H1 (cell line): ENCODE results near the gene PDXP. TPM values are rescaled to one million over a fixed set of nuclear protein-coding genes. Genes with fewer than 3 reads are reported as not detected.

Source experiments
- CTCF ChIA-PET: fragments of 300-600 bp; sonication (Branson Sonifier 250); formaldehyde crosslinking; loops from one replicate; lab custom pipeline; 2021; ENCODE audit not compliant: partially characterized antibody; lab: Charles Lee
- POLR2A ChIA-PET: fragments of 300-600 bp; sonication (Branson Sonifier 250); formaldehyde crosslinking; loops from one replicate; lab custom pipeline; 2021; ENCODE audit warnings: inconsistent platforms; ENCODE audit not compliant: partially characterized antibody; lab: Charles Lee
- DNase-seq, 2 experiments: peaks; one replicate each; pipeline versions ENCODE4 v3.0.0 to v3.0.0-alpha.2; 2010 to 2022; ENCODE audit warnings: low spot score in 2 of 2, low read depth in 1 of 2, mixed read lengths in 1 of 2
- FAIRE-seq: peaks from 2 replicates; lab custom pipeline; 2011; peaks lifted over from hg19 to GRCh38; lab: Jason Lieb, UNC
- H2AFZ ChIP-seq: 2 replicates; pipeline ENCODE4 v1.8.1; 2012; ENCODE audit warnings: low read length, inconsistent platforms
- H2AK5ac ChIP-seq: 2 replicates; pipeline ENCODE4 v1.6.1; 2013; ENCODE audit warnings: low read depth, low read length
- H2BK120ac ChIP-seq: replicated peaks from 2 replicates; pipeline ENCODE3; 2013; ENCODE audit warnings: low read depth, low read length, inconsistent platforms
- H2BK12ac ChIP-seq: 2 replicates; pipeline ENCODE4 v1.6.1; 2013; ENCODE audit warnings: low read depth, low read length
- H2BK15ac ChIP-seq: 2 replicates; pipeline ENCODE4 v1.6.1; 2013; ENCODE audit warnings: low read length
- H2BK20ac ChIP-seq: 2 replicates; pipeline ENCODE4 v1.6.1; 2013; ENCODE audit warnings: low read length
- H2BK5ac ChIP-seq: 2 replicates; pipeline ENCODE4 v1.6.1; 2013; ENCODE audit warnings: low read depth, low read length
- H3K14ac ChIP-seq: 2 replicates; pipeline ENCODE4 v1.6.1; 2013; ENCODE audit warnings: inconsistent platforms; ENCODE audit not compliant: insufficient read length
- H3K18ac ChIP-seq: 2 replicates; pipeline ENCODE4 v1.6.1; 2013; ENCODE audit warnings: low read length; ENCODE audit errors: extremely low read depth
- H3K23ac ChIP-seq: 2 replicates; pipeline ENCODE4 v1.6.1; 2013; ENCODE audit warnings: inconsistent platforms; ENCODE audit not compliant: insufficient read length
- H3K23me2 ChIP-seq: 2 replicates; pipeline ENCODE4 v1.6.1; 2013; ENCODE audit warnings: low read depth, low read length
- H3K27ac ChIP-seq: 2 replicates; pipeline ENCODE4 v1.6.1; 2011; ENCODE audit warnings: low read depth, low read length, inconsistent platforms
- H3K27me3 ChIP-seq, 4 experiments: replicated peaks in 1 of 4; 1 replicate in 1 of 4; 2 replicates in 3 of 4; pipeline versions ENCODE4 v1.6.1 to v1.8.1; 2011 to 2013; ENCODE audit warnings: low read length in 3 of 4, mild to moderate bottlenecking in 3 of 4, inconsistent platforms in 2 of 4, mixed read lengths in 2 of 4, moderate library complexity in 1 of 4; ENCODE audit not compliant: control insufficient read depth in 3 of 4, insufficient read depth in 3 of 4; ENCODE audit errors: extremely low read depth in 1 of 4
- H3K36me3 ChIP-seq, 4 experiments: 2 replicates each; pipeline versions ENCODE4 v1.6.1 to v1.8.1; 2011 to 2013; ENCODE audit warnings: mild to moderate bottlenecking in 4 of 4, low read length in 3 of 4, moderate library complexity in 2 of 4, control low read depth in 1 of 4, inconsistent platforms in 1 of 4; ENCODE audit not compliant: insufficient read depth in 4 of 4, control insufficient read depth in 2 of 4
- H3K4ac ChIP-seq: replicated peaks from 2 replicates; pipeline ENCODE3; 2013; ENCODE audit warnings: low read length, low read depth, mixed read lengths, inconsistent platforms; ENCODE audit not compliant: insufficient read length
- H3K4me1 ChIP-seq, 4 experiments: replicated peaks in 1 of 4; 1 replicate in 1 of 4; 2 replicates in 3 of 4; pipeline versions ENCODE4 v1.6.1 to v1.8.1; 2011 to 2013; ENCODE audit warnings: low read length in 3 of 4, inconsistent platforms in 2 of 4, mixed read lengths in 1 of 4; ENCODE audit not compliant: insufficient read depth in 4 of 4, control insufficient read depth in 3 of 4
- H3K4me2 ChIP-seq, 2 experiments: 2 replicates each; pipeline versions ENCODE4 v1.6.1 to v1.8.1; 2011 to 2013; ENCODE audit warnings: low read depth in 2 of 2, low read length in 2 of 2, control low read depth in 1 of 2, inconsistent platforms in 1 of 2, mild to moderate bottlenecking in 1 of 2; ENCODE audit not compliant: insufficient read depth in 1 of 2
- H3K4me3 ChIP-seq, 4 experiments: fragments of 200-600, 300-600 bp in 1 of 4; sonication (generic), shearing (Covaris generic), sonication (Bioruptor Twin) in 1 of 4; 2 replicates each; pipeline versions ENCODE4 v1.5.1 to v1.8.1; 2011 to 2016; ENCODE audit warnings: low read length in 4 of 4, low read depth in 3 of 4, control low read depth in 2 of 4, inconsistent platforms in 2 of 4, mild to moderate bottlenecking in 2 of 4, mixed read lengths in 1 of 4, moderate library complexity in 1 of 4; ENCODE audit not compliant: insufficient read depth in 2 of 4; ENCODE audit errors: extremely low read depth in 1 of 4
- H3K56ac ChIP-seq: replicated peaks from 2 replicates; pipeline ENCODE3; 2013; ENCODE audit warnings: low read depth, mild to moderate bottlenecking, mixed read lengths, low read length, inconsistent platforms; ENCODE audit not compliant: insufficient read length
- H3K79me1 ChIP-seq: 2 replicates; pipeline ENCODE4 v1.6.1; 2013; ENCODE audit warnings: low read depth, low read length, control low read depth
- H3K79me2 ChIP-seq, 2 experiments: 2 replicates each; pipeline versions ENCODE4 v1.6.1 to v1.8.1; 2012 to 2013; ENCODE audit warnings: low read length in 2 of 2, mild to moderate bottlenecking in 2 of 2, inconsistent platforms in 1 of 2; ENCODE audit not compliant: insufficient read depth in 2 of 2, control insufficient read depth in 1 of 2
- H3K9ac ChIP-seq, 4 experiments: replicated peaks in 1 of 4; 1 replicate in 1 of 4; 2 replicates in 3 of 4; pipeline versions ENCODE4 v1.6.1 to v1.8.1; 2011 to 2013; ENCODE audit warnings: low read depth in 3 of 4, low read length in 3 of 4, control low read depth in 2 of 4, mild to moderate bottlenecking in 2 of 4, moderate library complexity in 2 of 4, inconsistent platforms in 1 of 4; ENCODE audit errors: extremely low read depth in 1 of 4
- H3K9me3 ChIP-seq, 2 experiments: 2 replicates each; pipeline versions ENCODE4 v1.6.1 to v1.8.1; 2012 to 2013; ENCODE audit warnings: mild to moderate bottlenecking in 2 of 2, moderate library complexity in 2 of 2, control low read depth in 1 of 2, inconsistent platforms in 1 of 2, low read depth in 1 of 2, low read length in 1 of 2, mixed read lengths in 1 of 2; ENCODE audit not compliant: insufficient read depth in 2 of 2
- H4K20me1 ChIP-seq, 2 experiments: replicated peaks in 1 of 2; 2 replicates each; pipeline versions ENCODE3 to v1.8.1; 2011 to 2013; ENCODE audit warnings: inconsistent platforms in 2 of 2, low read length in 2 of 2, mild to moderate bottlenecking in 1 of 2; ENCODE audit not compliant: insufficient read depth in 2 of 2, control insufficient read depth in 1 of 2
- H4K5ac ChIP-seq: 2 replicates; pipeline ENCODE4 v1.6.1; 2013; ENCODE audit warnings: low read length, low read depth, mixed read lengths, inconsistent platforms; ENCODE audit not compliant: insufficient read length
- H4K8ac ChIP-seq: 2 replicates; pipeline ENCODE4 v1.8.0; 2013; ENCODE audit warnings: mild to moderate bottlenecking, moderate library complexity, low read length, inconsistent platforms; ENCODE audit not compliant: insufficient read depth; ENCODE audit errors: extremely low read depth
- H4K91ac ChIP-seq: replicated peaks from 2 replicates; pipeline ENCODE3; 2013; ENCODE audit warnings: low read length, mixed read lengths, inconsistent platforms; ENCODE audit not compliant: insufficient read length
- RAD21 ChIP-seq, 2 experiments: IDR thresholded peaks in 1 of 2; conservative IDR thresholded peaks in 1 of 2; 2 replicates each; pipeline ENCODE4 v1.6.1; 2011; ENCODE audit warnings: low read depth in 2 of 2, low read length in 2 of 2, improper control_type of control experiment in 1 of 2, inconsistent platforms in 1 of 2, mild to moderate bottlenecking in 1 of 2, moderate library complexity in 1 of 2
- RFX5 ChIP-seq: IDR thresholded peaks from 2 replicates; pipeline ENCODE4 v1.6.1; 2011; ENCODE audit warnings: low read depth, low read length, improper control_type of control experiment, borderline replicate concordance
- RXRA ChIP-seq: IDR thresholded peaks from 2 replicates; pipeline ENCODE4 v1.6.1; 2011; ENCODE audit warnings: low read depth, mild to moderate bottlenecking, low read length, moderate library complexity; ENCODE audit not compliant: insufficient read depth
- SP1 ChIP-seq: IDR thresholded peaks from 2 replicates; pipeline ENCODE4 v1.6.1; 2011; ENCODE audit warnings: low read depth, low read length
- SP2 ChIP-seq: IDR thresholded peaks from 2 replicates; pipeline ENCODE4 v1.6.1; 2012; ENCODE audit warnings: mild to moderate bottlenecking, low read length, inconsistent platforms
- TAF1 ChIP-seq: IDR thresholded peaks from 2 replicates; pipeline ENCODE4 v1.6.1; 2011; ENCODE audit warnings: mild to moderate bottlenecking, low read depth, low read length
- TEAD4 ChIP-seq: IDR thresholded peaks from 2 replicates; pipeline ENCODE4 v1.6.1; 2012; ENCODE audit warnings: low read depth, low read length, inconsistent platforms, mixed read lengths
- YY1 ChIP-seq: IDR thresholded peaks from 2 replicates; pipeline ENCODE4 v1.6.1; 2011; ENCODE audit warnings: low read depth, mild to moderate bottlenecking, low read length
- WGBS, 2 experiments: shearing (Covaris generic) in 1 of 2; methylation state at CpG; one replicate each; pipeline versions ENCODE4 v1.1.6 to v1.1.7; 2013 to 2015; ENCODE audit warnings: low lambda C conversion rate in 2 of 2, mixed read lengths in 2 of 2, inconsistent platforms in 1 of 2, low coverage in 1 of 2, missing lambda C conversion rate in 1 of 2; ENCODE audit not compliant: insufficient replicate concordance in 2 of 2, insufficient coverage in 1 of 2, insufficient read length in 1 of 2; ENCODE audit errors: extremely low coverage in 1 of 2, missing lambda C conversion rate in 1 of 2; 5-methylcytosine and 5-hydroxymethylcytosine counted together
- polyA plus RNA-seq, 7 experiments: library from polyadenylated mRNA; depleted of rRNA in 3 of 7; stranded (reverse) in 5 of 7; unstranded in 2 of 7; fragments of >200 nt in 5 of 7; fragments of 200-250 nt in 2 of 7; gene quantifications; 1 replicate in 5 of 7; 2 replicates in 1 of 7; 4 replicates in 1 of 7; pipeline versions ENCODE4 v1.2.1 to v1.2.3, GENCODE V29; 2011 to 2013; ENCODE audit warnings: missing spikeins in 2 of 7, mixed read lengths in 2 of 7
- total RNA-seq: library from RNA; stranded (reverse); fragmentation: NEBNext Ultra II Directional; extraction: Animal tissue kit (Norgen Biotek cat#: 25700); gene quantifications from 2 replicates; pipeline ENCODE4 v1.2.1, GENCODE V29; 2021

The PDXP gene
- total and polyA plus RNA-seq, 2 of the 8 experiments (the other 6 are each of a cell fraction or from before 2014, with no cell fraction given): 36.6 to 67.7 TPM

- H3K9ac ChIP-seq: peak overlapping the region in 2 of 4 experiments; percentile 58 to 63; a peak in 3 of 7 replicates
- peaks cover 0 to 1% of the 10 kb centered on the region in 2 experiments for H4K20me1 ChIP-seq
- POLR2A ChIA-PET: interaction anchor here (0.6 to 4.8 kb wide), 17 partner anchors 11 to 109 kb away, joined by 3 to 30 read pairs (median 4); partner anchors contain the start of genes GGA1, NOL12, PDXP and SH3BP1
- peak overlapping the region; percentile 71 to 90 for H3K4me2 ChIP-seq
- no peaks in the 10 kb centered on the region for H3K79me2 ChIP-seq
- no peak overlapping the region for H2BK120ac ChIP-seq
- H4K5ac ChIP-seq: peak overlapping the region; percentile 8
- H2AFZ ChIP-seq: no peak overlapping the region
- peak overlapping the region; percentile 36; the same call in 1 of the 2 replicates for H4K8ac ChIP-seq
- WGBS, 2 experiments: 10% methylated on average over 3 of the region's 3 CpGs; no CpG with 5 or more reads in 1 of the 2 experiments
- H2BK5ac ChIP-seq: peak overlapping the region; percentile 86; the same call in 1 of the 2 replicates
- H2BK15ac ChIP-seq: no peak overlapping the region
- peak overlapping the region; percentile 64 for H3K4ac ChIP-seq
- no peaks in the 10 kb centered on the region for H3K9me3 ChIP-seq
- peaks cover 0 to 4% (median 0%) of the 10 kb centered on the region in 4 experiments; a peak in 2 of 7 replicates for H3K4me1 ChIP-seq
- no peaks in the 10 kb centered on the region for H3K27me3 ChIP-seq
- H3K23ac ChIP-seq: no peak overlapping the region
- FAIRE-seq (no peak), DNase-seq (peak in 1 of 2 experiments; percentile 73)
- H3K79me1 ChIP-seq: no peaks in the 10 kb centered on the region; the same call in none of the 2 replicates
- CTCF ChIA-PET: interaction anchor here (0.6 to 3.9 kb wide), 11 partner anchors 11 to 138 kb away, joined by 3 to 14 read pairs (median 5); partner anchors contain the start of genes LGALS1 and NOL12
- H3K14ac ChIP-seq: no peak overlapping the region
- peak overlapping the region; percentile 90 for H3K18ac ChIP-seq
- no peak overlapping the region for H2BK20ac ChIP-seq
- peak overlapping the region; percentile 52 to 76 (median 72) for H3K4me3 ChIP-seq
- peaks cover 6% of the 10 kb centered on the region; the same call in 1 of the 2 replicates for H3K23me2 ChIP-seq
- H3K56ac ChIP-seq: no peak overlapping the region
- no peak overlapping the region for H4K91ac ChIP-seq
- peak overlapping the region; percentile 31; the same call in 1 of the 2 replicates for H3K27ac ChIP-seq
- peaks cover 2 to 21% (median 10%) of the 10 kb centered on the region in 4 experiments; a peak in 6 of 8 replicates for H3K36me3 ChIP-seq
- H2AK5ac ChIP-seq: no peak overlapping the region
- H2BK12ac ChIP-seq: no peak overlapping the region
- no peak for TF ChIP-seq RXRA
- no peak for TF ChIP-seq SP2
- 0 out of 2 replicates have a peak, but pooled peaks have one; percentile 33 for TF ChIP-seq YY1
- TF ChIP-seq RFX5: no peak
- TF ChIP-seq TAF1: no peak
- 0 out of 2 replicates have a peak, but pooled peaks have one; percentile 3 for TF ChIP-seq TEAD4
- 0 out of 4 replicates have a peak, but pooled peaks of 1 of the 2 experiments have one; percentile 1 for TF ChIP-seq RAD21 (IDR thresholded peaks at IDR 0.05 in 1 of 2, conservative IDR thresholded peaks at IDR 0.05 in 1 of 2; ENCODE audit: low read depth in 2 of 2, low read length in 2 of 2)
- 0 out of 2 replicates have a peak, but pooled peaks have one; percentile 29 for TF ChIP-seq SP1
Observed at GRCh38 chr22:37697538-37697835, 39.0 kb downstream of the PDXP start.
